BE2C (cell line): ENCODE measurements around the gene PAM16.

ENCODE experiments used
- DNase-seq: peaks from one replicate; pipeline ENCODE4 v3.0.0-alpha.2; 2020
- H3K27me3 ChIP-seq: fragments of 250-450 bp; sonication (Bioruptor Pico); 2 replicates; pipeline ENCODE4 v1.5.1; 2020; ENCODE audit warnings: mild to moderate bottlenecking
- H3K36me3 ChIP-seq: fragments of 250-450 bp; sonication (Bioruptor Pico); 2 replicates; pipeline ENCODE4 v1.5.1; 2020; ENCODE audit warnings: mild to moderate bottlenecking
- H3K4me1 ChIP-seq: fragments of 250-450 bp; sonication (Bioruptor Pico); 2 replicates; pipeline ENCODE4 v1.5.1; 2020
- H3K4me3 ChIP-seq: 2 replicates; pipeline ENCODE4 v1.5.1; 2011; ENCODE audit warnings: low read depth, low read length
- H3K9me3 ChIP-seq: fragments of 250-450 bp; sonication (Bioruptor Pico); 2 replicates; pipeline ENCODE4 v1.5.1; 2020
- CTCF ChIP-seq: IDR thresholded peaks from 2 replicates; pipeline ENCODE4 v1.5.1; 2012; ENCODE audit warnings: mild to moderate bottlenecking, low read depth, low read length

Gene PAM16

DNA sequence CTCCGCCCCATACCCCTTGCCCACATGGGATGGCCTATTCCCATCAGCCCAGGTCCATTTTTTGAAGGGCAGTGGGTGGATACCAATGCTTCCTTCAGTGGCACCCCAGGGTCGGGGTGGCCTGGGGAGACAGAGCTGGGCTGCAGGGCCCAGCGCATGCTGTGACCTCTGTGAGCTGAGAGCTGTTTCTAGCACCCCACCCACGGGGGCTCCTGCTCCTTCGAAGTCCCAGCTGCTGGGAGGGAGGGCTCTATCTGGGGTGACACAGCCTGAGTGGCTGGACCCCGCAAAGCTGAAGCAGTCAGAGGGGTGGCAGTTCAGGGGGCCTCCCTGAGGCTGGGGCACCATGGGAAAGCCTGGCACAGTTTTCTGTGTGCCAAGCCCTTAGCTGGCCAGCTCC is 10.7 kb downstream of the PAM16 start:
- H3K4me1 ChIP-seq: peaks cover 9% of the 10 kb centered on the region; the same call in 1 of the 2 replicates
- peaks cover 49% of the 10 kb centered on the region for H3K36me3 ChIP-seq
- H3K9me3 ChIP-seq: no peaks in the 10 kb centered on the region
- DNase-seq: no peak
- no peak for TF ChIP-seq CTCF
- H3K4me3 ChIP-seq: no peak overlapping the region
- H3K27me3 ChIP-seq: no peaks in the 10 kb centered on the region

DNA sequence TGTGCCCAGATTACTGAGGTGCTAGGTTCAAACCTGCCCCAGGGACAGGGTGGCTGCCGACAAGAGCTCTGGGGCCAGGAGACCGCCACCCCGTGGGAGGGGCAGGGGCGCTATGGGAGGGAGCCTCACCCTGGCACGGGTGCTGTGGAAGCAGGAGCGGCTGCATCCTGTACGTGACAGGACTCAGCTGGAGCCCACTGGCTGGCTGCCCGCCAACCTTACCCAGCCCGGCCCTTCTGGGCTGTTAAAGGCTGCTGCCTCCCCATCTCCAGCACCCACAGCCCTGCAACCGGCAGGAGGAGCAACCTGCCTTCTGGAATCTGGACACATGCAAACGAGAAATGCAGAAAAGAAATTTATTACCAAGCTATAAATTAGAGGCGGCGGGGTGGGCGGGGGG is 11.2 kb downstream of the PAM16 start:
- peak; percentile 53 for TF ChIP-seq CTCF
- Histone ChIP-seq H3K27me3 (no peaks in the 10 kb centered on the region), H3K9me3 (no peaks in the 10 kb centered on the region), H3K4me3 (no peak overlapping the region), H3K36me3 (peaks cover 49% of the 10 kb centered on the region), H3K4me1 (peaks cover 9% of the 10 kb centered on the region; the same call in 1 of the 2 replicates)
- DNase-seq: peak; percentile 86

- H3K36me3 ChIP-seq: peaks cover 49% of the 10 kb centered on the region
- no peak for DNase-seq
- peaks cover 9% of the 10 kb centered on the region; the same call in 1 of the 2 replicates for H3K4me1 ChIP-seq
- H3K4me3 ChIP-seq: no peak overlapping the region
- H3K9me3 ChIP-seq: no peaks in the 10 kb centered on the region
- no peaks in the 10 kb centered on the region for H3K27me3 ChIP-seq
- no peak for TF ChIP-seq CTCF
Measured at GRCh38 chr16:4339455-4339854, 11.7 kb downstream of the PAM16 start.

DNA sequence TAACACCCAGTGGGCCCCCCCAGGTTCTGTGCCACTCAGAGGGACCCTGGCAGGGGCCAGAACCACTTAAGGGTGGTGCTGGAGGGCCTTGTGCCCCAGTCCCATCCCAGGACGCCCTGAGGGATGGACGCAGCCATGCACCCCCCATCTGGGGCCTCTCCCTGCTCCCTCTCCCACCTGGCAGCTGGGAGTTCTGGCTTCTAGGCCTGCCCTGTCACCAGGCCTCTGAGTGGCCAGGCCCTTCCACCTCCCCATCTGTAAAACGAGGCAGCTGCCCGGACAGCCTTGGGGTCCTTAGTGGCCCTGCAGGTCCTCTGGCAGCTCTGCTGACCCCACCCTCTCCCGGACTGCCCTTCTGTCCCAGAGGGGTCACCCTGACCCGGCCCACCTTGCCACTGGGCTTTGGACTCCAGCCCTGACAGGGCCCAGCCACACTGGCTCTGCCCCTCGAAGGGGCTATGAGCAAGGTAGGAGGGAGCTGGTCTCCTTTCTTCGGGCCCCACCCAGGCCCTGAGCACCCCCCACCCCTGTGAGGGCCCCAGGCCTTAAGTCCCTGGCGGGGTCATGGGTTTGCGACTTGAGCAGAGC is 12.3 kb downstream of the PAM16 start:
- no peak for TF ChIP-seq CTCF
- DNase-seq: no peak
- Histone ChIP-seq H3K4me1 (peaks cover 9% of the 10 kb centered on the region; the same call in 1 of the 2 replicates), H3K9me3 (no peaks in the 10 kb centered on the region), H3K36me3 (peaks cover 49% of the 10 kb centered on the region), H3K27me3 (no peaks in the 10 kb centered on the region), H3K4me3 (no peak overlapping the region)

DNA sequence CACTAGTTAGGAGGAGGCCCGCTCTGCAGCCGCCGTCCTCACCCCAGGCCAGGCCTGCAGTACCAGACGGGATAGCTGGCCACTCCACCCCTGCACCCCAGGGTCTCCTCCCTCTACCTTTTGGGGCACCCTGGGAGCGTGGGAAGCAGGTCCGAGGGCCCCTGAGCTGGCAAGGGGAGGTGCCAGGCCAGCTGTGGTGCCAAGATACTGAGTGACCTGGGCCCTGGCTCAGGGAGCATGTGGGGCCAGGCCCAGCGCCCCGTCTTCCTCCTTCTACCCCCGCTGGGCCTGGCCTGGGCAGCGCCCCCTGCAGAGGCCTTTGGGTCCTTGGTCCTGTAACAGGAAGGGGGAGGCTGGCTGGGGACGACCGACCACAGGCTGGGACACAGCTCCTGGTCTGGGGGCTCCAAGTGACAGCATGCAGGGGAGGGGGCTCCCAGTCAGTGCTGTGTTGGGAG is 13.0 kb downstream of the PAM16 start:
- Histone ChIP-seq H3K4me3 (no peak overlapping the region), H3K36me3 (peaks cover 49% of the 10 kb centered on the region), H3K4me1 (peaks cover 9% of the 10 kb centered on the region; the same call in 1 of the 2 replicates), H3K27me3 (no peaks in the 10 kb centered on the region), H3K9me3 (no peaks in the 10 kb centered on the region)
- no peak for DNase-seq
- TF ChIP-seq CTCF: no peak; the same call in 1 of the 2 replicates

DNA sequence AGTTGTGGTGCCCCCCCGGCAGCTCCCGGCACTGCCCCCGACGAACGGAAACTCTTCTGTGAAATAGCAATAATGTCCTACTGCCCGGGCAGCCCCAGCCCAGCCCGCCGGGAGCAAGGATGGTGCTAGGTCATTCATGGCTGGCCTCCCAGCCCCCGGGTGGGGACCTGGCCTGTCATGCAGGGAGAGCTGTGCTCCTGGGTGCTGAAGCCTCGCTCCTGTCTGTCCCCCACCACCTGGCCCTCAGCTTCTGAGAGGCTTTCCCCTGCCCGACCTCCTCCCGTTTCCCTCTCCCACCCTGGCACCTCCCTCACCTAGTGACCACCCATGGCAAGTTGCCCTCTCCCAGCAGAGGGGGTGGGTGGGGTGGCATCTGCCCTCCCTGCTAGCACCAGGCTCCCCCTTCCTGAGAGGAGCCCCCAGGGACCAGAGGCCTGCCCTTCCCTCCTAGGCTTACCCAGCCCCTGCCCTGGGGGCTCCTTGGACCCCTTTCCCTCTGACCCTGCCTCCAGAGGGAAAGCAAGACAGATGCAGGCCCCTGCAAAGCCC is 13.5 kb downstream of the PAM16 start:
- H3K9me3 ChIP-seq: no peaks in the 10 kb centered on the region
- H3K36me3 ChIP-seq: peaks cover 47% of the 10 kb centered on the region
- TF ChIP-seq CTCF: no peak
- H3K27me3 ChIP-seq: no peaks in the 10 kb centered on the region
- H3K4me1 ChIP-seq: peaks cover 9% of the 10 kb centered on the region; the same call in 1 of the 2 replicates
- no peak overlapping the region for H3K4me3 ChIP-seq
- DNase-seq: no peak
